ENCODE results near the gene ALDH3A1. TPM values are rescaled to one million over a fixed set of nuclear protein-coding genes. Genes with fewer than 3 reads are reported as not detected.

Gene ALDH3A1
- total RNA-seq = 0.11 TPM in 1 of 2 replicates, not detected in the other

DNA sequence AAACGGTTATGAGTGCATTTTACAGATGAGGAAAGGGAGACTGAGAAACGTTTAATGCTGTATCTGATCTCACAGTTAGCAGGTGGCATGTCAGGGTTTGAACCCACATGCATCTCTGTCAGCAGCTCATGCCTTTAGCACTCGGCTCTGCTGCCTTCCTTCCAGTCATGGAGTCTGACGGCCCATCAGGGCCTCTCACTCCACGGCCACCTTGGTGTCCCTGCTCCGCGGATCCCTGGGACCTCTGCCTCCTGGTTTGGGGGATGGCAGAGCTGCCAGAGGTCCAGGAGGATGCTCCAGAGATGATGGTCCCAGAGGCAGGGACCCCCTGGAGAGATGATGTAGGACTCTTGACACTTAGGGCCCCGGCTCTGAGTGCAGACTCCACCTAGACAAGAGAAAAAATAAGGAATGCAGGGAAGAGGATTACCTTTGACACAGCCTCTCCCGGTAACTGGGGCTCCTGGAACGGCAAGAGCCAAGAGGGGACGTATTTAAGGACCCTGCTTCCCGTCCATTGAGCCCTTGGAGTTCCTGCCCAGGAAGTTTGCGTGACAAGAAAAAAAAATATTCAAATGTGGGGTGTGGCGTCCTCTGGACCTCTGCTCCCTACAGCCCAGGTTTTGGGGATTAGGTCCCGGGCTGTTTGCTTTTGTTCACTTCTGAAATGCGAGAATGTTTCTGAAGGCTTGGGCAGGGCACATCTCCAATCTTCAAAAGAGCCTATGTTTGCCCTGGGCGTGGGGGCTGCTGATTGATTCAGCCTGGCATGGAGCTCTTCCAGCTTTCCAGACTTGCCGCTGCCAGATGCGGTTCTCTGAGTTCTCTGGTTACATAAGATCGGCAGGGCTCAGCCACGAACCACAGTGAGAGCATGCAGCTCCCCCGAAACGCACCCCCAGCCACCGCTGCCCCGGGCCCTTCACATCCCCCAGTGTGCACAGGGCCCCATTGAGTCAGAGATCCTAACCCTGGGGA lies at the start of gene ALDH3A1:
TSS of gene ALDH3A1 (minus strand) at position 470 of the 978 bp plus-strand sequence. CDS start 3,169 bp downstream, outside the sequence.

GRCh38 chr17:19716108-19717030 lies 31.7 kb downstream of the ALDH3A1 start, which contains the start of gene SLC47A2:
Gene SLC47A2 (minus strand): TSS chr17:19716584. CDS start chr17:19716555, 29 bp downstream.

Other genes with a start within 250 kb of the ALDH3A1 start
- not detected in 2 replicates for gene SLC47A1, start 214.4 kb downstream of the ALDH3A1 start, total RNA-seq
- 14.1 and 15.9 TPM in 2 replicates for gene ALDH3A2, start 99.5 kb downstream of the ALDH3A1 start, total RNA-seq
- not detected in 2 replicates for gene SLC47A2, start 31.7 kb downstream of the ALDH3A1 start, total RNA-seq
- 24.1 and 28.3 TPM in 2 replicates for gene ULK2, start 119.6 kb upstream of the ALDH3A1 start, total RNA-seq
- gene AKAP10, start 229.5 kb upstream of the ALDH3A1 start, total RNA-seq = 25.1 and 25.9 TPM in 2 replicates